ENCODE results near the gene SEPTIN11.

Gene SEPTIN11

DNA sequence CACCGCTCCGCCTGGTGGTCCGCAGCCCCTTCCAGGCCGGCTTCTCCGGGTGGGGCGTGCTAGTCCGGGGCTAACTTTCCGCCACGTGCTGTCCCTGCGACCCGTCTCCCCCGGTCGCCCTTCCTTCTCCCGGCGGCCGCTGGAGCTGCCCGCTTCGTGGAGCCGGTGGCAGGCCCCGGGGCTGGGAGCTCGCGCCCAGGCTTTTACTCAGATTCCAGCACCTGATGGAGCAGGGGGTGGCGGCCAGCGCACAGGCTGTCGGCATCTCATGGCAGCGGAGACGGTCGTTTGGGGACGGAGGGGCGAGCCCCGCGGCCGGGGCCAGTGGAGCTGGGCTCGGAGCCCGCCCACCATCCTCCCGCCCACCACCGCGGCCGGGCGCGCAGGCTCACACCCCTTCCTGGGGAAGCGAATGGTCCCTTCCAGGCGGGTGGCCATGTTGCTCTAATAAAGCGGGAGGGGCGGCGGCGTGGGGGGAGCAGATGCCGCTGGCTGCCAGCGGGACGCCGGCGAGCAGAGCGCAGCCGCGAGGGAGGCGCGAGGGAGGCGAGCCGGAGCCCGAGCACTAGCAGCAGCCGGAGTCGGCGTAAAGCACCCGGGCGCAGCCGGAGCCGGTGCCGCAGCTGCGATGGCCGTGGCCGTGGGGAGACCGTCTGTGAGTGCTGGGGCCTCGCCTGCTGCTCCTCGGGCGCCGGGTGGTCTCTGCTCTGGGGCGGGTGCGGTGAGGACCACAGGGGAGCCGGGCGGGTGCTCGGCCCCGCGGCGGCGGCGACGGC is at the start of gene SEPTIN11:
TSS of gene SEPTIN11 (plus strand) at position 477 of the 776 bp plus-strand sequence. CDS start at position 629, 152 bp downstream.
- Mint-ChIP-seq H3K9me3 (ENCODE audit: low read depth) (no peaks in the 10 kb centered on the region), H3K27me3 (no peaks in the 10 kb centered on the region), H3K27ac (peak within 1 kb of the TSS; percentile 73), H3K4me3 (peak within 1 kb of the TSS; percentile 84), H3K4me1 (ENCODE audit: low read depth) (peaks cover 26% of the 10 kb centered on the region), H3K36me3 (no peaks in the 10 kb centered on the region)

DNA sequence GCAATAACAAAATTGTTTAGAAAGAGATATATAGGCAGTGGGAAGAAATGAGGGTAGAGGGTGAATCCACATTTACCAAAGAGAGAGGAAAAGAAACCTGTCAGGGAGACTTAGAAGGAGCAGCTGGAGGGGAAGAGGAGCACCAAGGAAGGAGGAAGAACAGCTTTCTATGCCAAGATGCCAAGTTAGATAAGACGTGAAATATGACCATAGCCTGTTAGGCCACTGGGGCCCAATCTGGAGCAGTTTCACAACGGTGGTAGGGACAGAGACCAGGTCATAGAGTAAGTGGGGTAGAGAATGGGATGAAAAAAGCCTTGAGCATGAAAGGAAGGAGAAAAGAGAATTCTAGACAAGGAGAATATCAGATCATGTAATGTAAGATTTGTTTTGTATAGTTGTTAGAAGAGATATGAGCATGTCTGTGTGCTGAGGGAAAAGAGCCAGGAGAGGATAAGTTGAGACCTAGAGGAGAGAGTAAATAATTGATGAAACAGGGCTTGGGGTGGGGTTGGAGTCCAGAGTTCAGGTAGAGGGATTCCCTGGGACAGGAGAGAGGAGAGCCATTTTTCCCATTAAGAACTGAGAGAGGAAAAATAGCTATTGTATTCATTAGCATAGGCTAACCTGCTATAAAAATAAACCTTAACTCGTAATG is 47.2 kb upstream of the SEPTIN11 start:
- Mint-ChIP-seq H3K4me1 (ENCODE audit: low read depth) (peaks cover 11% of the 10 kb centered on the region), H3K4me3 (no peak overlapping the region), H3K9me3 (ENCODE audit: low read depth) (peaks cover 8% of the 10 kb centered on the region), H3K36me3 (peaks cover 4% of the 10 kb centered on the region), H3K27ac (no peak overlapping the region), H3K27me3 (peaks cover 12% of the 10 kb centered on the region)

DNA sequence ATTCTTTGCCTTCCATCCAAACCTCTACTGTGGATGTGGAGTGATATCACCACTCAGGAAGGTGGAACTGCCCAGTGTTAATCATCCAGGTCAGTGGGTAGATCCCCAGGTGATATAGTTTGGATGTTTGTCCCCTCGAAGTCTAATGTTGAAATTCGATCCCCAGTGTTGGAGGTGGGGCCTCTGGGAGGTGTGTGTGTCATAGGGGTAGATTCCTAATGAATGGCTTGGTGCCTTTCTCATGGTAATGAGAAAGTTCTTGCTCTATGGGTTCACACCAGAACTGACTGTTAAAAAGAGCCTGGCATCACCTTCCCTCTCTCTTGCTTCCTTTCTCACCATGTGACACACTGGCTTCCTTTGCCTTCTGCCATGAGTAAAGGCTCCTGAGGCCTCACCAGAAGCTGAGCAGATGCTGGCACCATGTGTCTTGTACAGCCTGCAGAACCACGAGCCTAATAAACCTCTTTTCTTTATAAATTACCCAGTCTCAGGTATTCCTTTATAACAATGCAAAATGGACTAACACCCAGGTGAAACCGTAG is 44.8 kb upstream of the SEPTIN11 start:
- Mint-ChIP-seq H3K27ac (no peak overlapping the region), H3K27me3 (peaks cover 3% of the 10 kb centered on the region), H3K4me1 (ENCODE audit: low read depth) (no peaks in the 10 kb centered on the region), H3K36me3 (peaks cover 6% of the 10 kb centered on the region), H3K4me3 (no peak overlapping the region), H3K9me3 (ENCODE audit: low read depth) (peaks cover 14% of the 10 kb centered on the region)

DNA sequence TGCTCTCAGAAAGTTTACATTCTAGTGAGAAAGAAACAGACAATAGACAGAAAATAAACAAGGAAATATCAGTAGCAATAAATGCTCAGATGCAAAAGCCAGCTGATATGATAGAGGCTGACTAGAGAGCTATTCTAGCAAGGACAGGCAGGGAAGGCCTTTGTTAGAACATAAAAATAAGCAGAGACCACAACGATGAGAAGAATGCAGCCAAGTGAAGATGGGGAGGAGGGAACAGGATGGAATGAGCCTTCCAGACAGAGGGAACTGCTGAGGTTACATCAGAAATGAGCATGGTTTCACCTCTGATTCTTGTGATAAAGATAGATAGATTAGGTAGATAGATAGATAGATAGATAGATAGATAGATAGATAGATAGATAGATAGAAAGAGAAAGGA is 44.0 kb upstream of the SEPTIN11 start:
- peaks cover 2% of the 10 kb centered on the region for H3K27me3 Mint-ChIP-seq
- no peak overlapping the region for H3K27ac Mint-ChIP-seq
- H3K9me3 Mint-ChIP-seq (ENCODE audit: low read depth): peaks cover 14% of the 10 kb centered on the region
- H3K4me1 Mint-ChIP-seq (ENCODE audit: low read depth): no peaks in the 10 kb centered on the region
- H3K36me3 Mint-ChIP-seq: peaks cover 9% of the 10 kb centered on the region
- H3K4me3 Mint-ChIP-seq: no peak overlapping the region

DNA sequence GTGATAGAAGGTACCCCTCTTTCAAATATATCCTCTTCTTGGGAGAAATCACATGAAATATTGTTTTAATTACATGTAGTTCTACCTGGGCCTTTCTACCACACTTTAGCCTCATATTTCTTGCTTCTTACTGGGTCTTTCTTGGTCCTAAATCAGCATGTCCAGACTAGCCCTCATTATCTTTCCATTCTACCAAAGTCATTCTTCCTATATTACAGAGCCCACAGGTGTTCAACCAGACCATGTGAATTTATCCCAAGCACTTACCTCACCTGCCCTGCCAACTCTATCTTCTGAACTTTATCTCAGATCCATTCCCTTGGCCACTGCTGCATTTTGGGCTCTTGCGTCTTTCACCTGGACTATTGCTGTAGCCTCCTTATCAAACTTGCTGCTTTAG is 39.8 kb upstream of the SEPTIN11 start:
- no peak overlapping the region for H3K27ac Mint-ChIP-seq
- H3K9me3 Mint-ChIP-seq (ENCODE audit: low read depth): peaks cover 14% of the 10 kb centered on the region
- H3K27me3 Mint-ChIP-seq: peaks cover 3% of the 10 kb centered on the region

DNA sequence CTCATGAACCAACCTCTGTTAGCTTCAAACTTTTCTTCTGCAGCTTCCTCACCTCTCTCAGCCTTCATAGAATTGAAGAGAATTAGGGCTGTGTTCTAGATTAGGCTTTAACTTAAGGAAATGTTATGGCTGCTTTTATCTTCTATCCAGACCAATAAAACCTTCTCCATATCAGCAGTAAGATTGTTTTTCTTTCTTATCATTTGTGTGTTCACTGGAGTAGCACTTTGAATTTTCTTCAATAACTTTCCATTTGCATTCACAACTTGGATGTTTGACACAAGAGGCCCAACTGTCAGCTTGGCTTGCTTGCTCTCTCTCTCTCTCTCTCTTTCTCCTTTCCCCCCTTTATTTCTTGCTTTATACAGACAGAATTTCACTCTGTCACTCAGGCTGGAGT is 28.8 kb upstream of the SEPTIN11 start:
- Mint-ChIP-seq H3K9me3 (ENCODE audit: low read depth) (no peaks in the 10 kb centered on the region), H3K36me3 (peaks cover 4% of the 10 kb centered on the region), H3K4me3 (no peak overlapping the region), H3K27ac (no peak overlapping the region), H3K4me1 (ENCODE audit: low read depth) (no peaks in the 10 kb centered on the region), H3K27me3 (no peaks in the 10 kb centered on the region)

More for the DNA sequence above, 39.8 kb upstream of the SEPTIN11 start:
- no peak overlapping the region for H3K4me3 Mint-ChIP-seq
- H3K36me3 Mint-ChIP-seq: peaks cover 9% of the 10 kb centered on the region
- no peaks in the 10 kb centered on the region for H3K4me1 Mint-ChIP-seq (ENCODE audit: low read depth)

DNA sequence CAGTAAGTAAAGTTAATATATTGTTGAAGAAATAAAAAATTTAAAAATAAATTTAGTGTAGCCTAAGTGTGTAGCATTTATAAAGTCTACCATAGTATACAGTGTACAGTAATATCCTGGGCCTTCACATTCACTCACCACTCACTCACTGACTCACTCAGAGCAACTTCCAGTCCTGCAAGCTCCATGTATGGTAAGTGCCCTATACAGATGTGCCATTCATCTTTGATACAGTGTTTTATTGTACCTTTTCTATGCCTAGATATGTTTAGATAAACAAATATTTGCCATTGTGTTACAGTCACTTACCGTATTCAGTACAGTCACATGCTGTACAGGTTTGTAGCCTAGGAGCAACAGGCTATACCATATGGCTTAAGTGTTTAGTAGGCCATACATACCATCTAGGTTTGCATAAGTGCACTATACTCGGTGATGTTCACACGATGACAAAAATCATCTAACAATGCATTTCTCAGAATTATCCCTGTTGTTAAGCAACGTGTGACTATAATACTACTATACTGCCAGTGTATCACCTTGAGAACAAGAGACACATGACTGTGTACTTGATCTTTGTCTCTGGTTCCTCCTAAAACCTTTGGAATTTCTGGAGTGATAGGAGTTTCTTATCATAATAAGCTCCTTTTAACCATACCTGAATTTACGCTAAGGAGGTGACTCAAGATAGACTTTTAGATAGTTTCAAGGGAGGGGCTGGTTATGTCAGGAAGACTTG is 25.8 kb upstream of the SEPTIN11 start:
- H3K9me3 Mint-ChIP-seq (ENCODE audit: low read depth): no peaks in the 10 kb centered on the region
- H3K4me1 Mint-ChIP-seq (ENCODE audit: low read depth): no peaks in the 10 kb centered on the region
- no peaks in the 10 kb centered on the region for H3K27me3 Mint-ChIP-seq
- peaks cover 4% of the 10 kb centered on the region for H3K36me3 Mint-ChIP-seq
- no peak overlapping the region for H3K4me3 Mint-ChIP-seq
- H3K27ac Mint-ChIP-seq: no peak overlapping the region

- Mint-ChIP-seq H3K36me3 (no peaks in the 10 kb centered on the region), H3K27me3 (no peaks in the 10 kb centered on the region), H3K27ac (no peak overlapping the region), H3K4me1 (ENCODE audit: low read depth) (no peaks in the 10 kb centered on the region), H3K9me3 (ENCODE audit: low read depth) (no peaks in the 10 kb centered on the region), H3K4me3 (no peak overlapping the region)
These were observed 22.7 kb upstream of the SEPTIN11 start for GRCh38 chr4:76926841-76927240.

GRCh38 chr4:76930685-76931084 is 18.9 kb upstream of the SEPTIN11 start:
- Mint-ChIP-seq H3K4me1 (ENCODE audit: low read depth) (no peaks in the 10 kb centered on the region), H3K27ac (no peak overlapping the region), H3K4me3 (no peak overlapping the region), H3K9me3 (ENCODE audit: low read depth) (no peaks in the 10 kb centered on the region), H3K36me3 (no peaks in the 10 kb centered on the region), H3K27me3 (no peaks in the 10 kb centered on the region)

DNA sequence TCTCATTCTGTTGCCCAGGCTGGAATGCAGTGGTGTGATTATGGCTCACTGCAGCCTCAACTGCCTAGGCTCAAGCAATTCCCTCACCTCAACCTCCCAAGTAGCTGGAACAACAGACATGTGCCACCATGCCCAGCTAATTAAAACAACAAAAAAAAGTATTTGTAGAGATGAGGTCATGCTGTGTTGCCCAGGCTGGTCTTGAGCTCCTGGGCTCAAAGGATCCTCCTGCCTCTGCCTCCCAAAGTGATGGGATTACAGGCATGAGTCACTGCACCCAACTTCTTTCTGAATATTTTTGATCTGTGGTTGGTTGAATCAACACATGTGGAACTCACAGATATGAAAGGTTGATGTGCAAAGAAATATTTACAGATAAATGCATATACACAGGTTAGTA is 18.5 kb upstream of the SEPTIN11 start:
- H3K4me1 Mint-ChIP-seq (ENCODE audit: low read depth): no peaks in the 10 kb centered on the region
- H3K9me3 Mint-ChIP-seq (ENCODE audit: low read depth): no peaks in the 10 kb centered on the region
- H3K27me3 Mint-ChIP-seq: no peaks in the 10 kb centered on the region
- H3K36me3 Mint-ChIP-seq: no peaks in the 10 kb centered on the region
- H3K4me3 Mint-ChIP-seq: no peak overlapping the region
- H3K27ac Mint-ChIP-seq: no peak overlapping the region

DNA sequence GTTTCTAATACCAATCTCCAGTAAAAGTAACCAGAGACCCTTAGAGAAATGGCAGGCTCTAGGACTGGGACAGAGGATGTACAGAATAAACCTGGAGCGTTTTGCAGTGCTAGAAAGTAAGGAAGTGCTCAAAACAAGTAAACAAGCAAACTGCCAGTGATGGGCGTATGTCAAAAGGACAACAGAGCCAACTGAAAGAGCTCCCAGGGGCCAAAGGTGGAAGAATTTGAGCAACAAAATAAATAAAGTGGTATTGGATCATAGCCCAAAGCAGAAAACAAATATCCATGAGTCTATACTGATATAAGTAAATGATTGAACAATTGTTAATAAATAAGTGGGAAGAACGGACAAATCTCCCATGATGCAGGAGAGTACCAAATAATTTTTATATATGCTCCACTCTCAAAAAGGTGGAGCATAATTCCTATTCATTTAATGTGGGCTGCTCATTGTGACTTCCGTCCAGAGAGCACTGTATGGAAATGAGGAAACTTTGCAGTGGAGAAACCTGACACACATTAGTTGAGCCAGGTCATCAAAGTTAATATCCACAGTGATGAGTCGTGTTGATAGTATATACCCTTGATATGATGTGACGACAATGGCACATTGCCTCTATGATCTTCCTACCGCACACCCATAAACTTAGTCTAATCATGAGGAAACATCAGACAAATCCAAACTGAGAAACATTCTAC is 17.8 kb upstream of the SEPTIN11 start:
- H3K9me3 Mint-ChIP-seq (ENCODE audit: low read depth): no peaks in the 10 kb centered on the region
- H3K4me1 Mint-ChIP-seq (ENCODE audit: low read depth): no peaks in the 10 kb centered on the region
- H3K27ac Mint-ChIP-seq: no peak overlapping the region
- H3K27me3 Mint-ChIP-seq: no peaks in the 10 kb centered on the region
- no peaks in the 10 kb centered on the region for H3K36me3 Mint-ChIP-seq
- no peak overlapping the region for H3K4me3 Mint-ChIP-seq

GRCh38 chr4:76939184-76939583 is 10.4 kb upstream of the SEPTIN11 start:
- Mint-ChIP-seq H3K27ac (no peak overlapping the region), H3K4me1 (ENCODE audit: low read depth) (no peaks in the 10 kb centered on the region), H3K9me3 (ENCODE audit: low read depth) (peaks cover 20% of the 10 kb centered on the region), H3K36me3 (peaks cover 10% of the 10 kb centered on the region), H3K4me3 (no peak overlapping the region), H3K27me3 (peaks cover 2% of the 10 kb centered on the region)

- Mint-ChIP-seq H3K9me3 (ENCODE audit: low read depth) (peaks cover 20% of the 10 kb centered on the region), H3K4me1 (ENCODE audit: low read depth) (peaks cover 3% of the 10 kb centered on the region), H3K27me3 (no peaks in the 10 kb centered on the region), H3K36me3 (peaks cover 10% of the 10 kb centered on the region), H3K27ac (no peak overlapping the region), H3K4me3 (no peak overlapping the region)
These were observed 6.4 kb upstream of the SEPTIN11 start for GRCh38 chr4:76943129-76943620.

GRCh38 chr4:76943790-76944189 is 5.8 kb upstream of the SEPTIN11 start:
- Mint-ChIP-seq H3K9me3 (ENCODE audit: low read depth) (peaks cover 20% of the 10 kb centered on the region), H3K4me1 (ENCODE audit: low read depth) (peaks cover 6% of the 10 kb centered on the region), H3K27ac (no peak overlapping the region), H3K27me3 (no peaks in the 10 kb centered on the region), H3K4me3 (no peak overlapping the region), H3K36me3 (peaks cover 10% of the 10 kb centered on the region)
